SH-SY5Y (cell line): ENCODE data around the gene COG2.

Experiments
- GATA2 ChIP-seq: IDR thresholded peaks from 2 replicates; pipeline ENCODE4 v1.6.1; 2011; ENCODE audit warnings: mild to moderate bottlenecking, low read depth, low read length
- GATA3 ChIP-seq: IDR thresholded peaks from 2 replicates; pipeline ENCODE4 v1.6.1; 2011; ENCODE audit warnings: low read depth, mild to moderate bottlenecking, low read length, moderate library complexity

- TF ChIP-seq GATA2 (no peak), GATA3 (no peak)
These were observed 47.1 kb upstream of the COG2 start for GRCh38 chr1:230595181-230595580.
